ENCODE measurements around the gene SPATA33.

Gene SPATA33

DNA sequence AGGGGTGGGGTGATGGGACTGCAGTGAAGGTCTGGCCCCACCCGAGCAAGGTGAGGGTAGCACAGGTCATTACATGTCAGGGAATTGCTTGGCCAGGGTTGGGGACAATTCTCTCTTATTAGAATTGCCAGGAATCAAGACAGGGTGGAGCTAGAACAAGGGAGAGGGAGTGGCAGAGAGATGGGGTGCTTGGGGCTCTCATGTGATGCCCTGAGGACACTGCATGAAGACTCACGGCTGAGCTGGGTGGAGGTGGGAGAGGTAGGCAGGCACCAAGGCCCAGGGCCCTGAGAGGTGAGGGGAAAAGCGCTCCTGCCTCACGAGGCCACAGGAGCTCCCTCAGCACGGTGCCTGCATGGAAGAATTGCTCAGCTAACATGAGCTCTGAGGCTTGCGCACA lies 40.6 kb upstream of the SPATA33 start:
- Histone ChIP-seq H3K36me3 (ENCODE audit: control insufficient read depth, insufficient read depth, low read length) (no peaks in the 10 kb centered on the region), H3K4me3 (ENCODE audit: insufficient read depth, low read depth, low read length, poor library complexity, severe bottlenecking) (no peak overlapping the region), H3K9me3 (ENCODE audit: control insufficient read depth, low read length) (no peaks in the 10 kb centered on the region), H3K27me3 (replicated peaks; ENCODE audit: control insufficient read depth, insufficient read depth, low read length, poor library complexity, severe bottlenecking) (no peaks in the 10 kb centered on the region), H3K4me1 (ENCODE audit: control insufficient read depth, insufficient read depth, low read length, poor library complexity, severe bottlenecking) (peaks cover 10% of the 10 kb centered on the region), H3K27ac (ENCODE audit: insufficient read depth, low read length, poor library complexity, severe bottlenecking) (peak overlapping the region; percentile 20)
- DNase-seq: no peak

- DNase-seq: no peak
- H3K4me1 ChIP-seq (ENCODE audit: control insufficient read depth, insufficient read depth, low read length, poor library complexity, severe bottlenecking): peaks cover 10% of the 10 kb centered on the region
- no peak overlapping the region for H3K4me3 ChIP-seq (ENCODE audit: insufficient read depth, low read depth, low read length, poor library complexity, severe bottlenecking)
- no peaks in the 10 kb centered on the region for H3K36me3 ChIP-seq (ENCODE audit: control insufficient read depth, insufficient read depth, low read length)
- no peak overlapping the region for H3K27ac ChIP-seq (ENCODE audit: insufficient read depth, low read length, poor library complexity, severe bottlenecking)
- no peaks in the 10 kb centered on the region for H3K27me3 ChIP-seq (replicated peaks; ENCODE audit: control insufficient read depth, insufficient read depth, low read length, poor library complexity, severe bottlenecking)
- no peaks in the 10 kb centered on the region for H3K9me3 ChIP-seq (ENCODE audit: control insufficient read depth, low read length)
Observed at GRCh38 chr16:89618109-89618998, 39.3 kb upstream of the SPATA33 start.

- no peak for DNase-seq
- Histone ChIP-seq H3K9me3 (ENCODE audit: control insufficient read depth, low read length) (no peaks in the 10 kb centered on the region), H3K27ac (ENCODE audit: insufficient read depth, low read length, poor library complexity, severe bottlenecking) (no peak overlapping the region), H3K4me3 (ENCODE audit: insufficient read depth, low read depth, low read length, poor library complexity, severe bottlenecking) (no peak overlapping the region), H3K36me3 (ENCODE audit: control insufficient read depth, insufficient read depth, low read length) (no peaks in the 10 kb centered on the region), H3K27me3 (replicated peaks; ENCODE audit: control insufficient read depth, insufficient read depth, low read length, poor library complexity, severe bottlenecking) (no peaks in the 10 kb centered on the region), H3K4me1 (ENCODE audit: control insufficient read depth, insufficient read depth, low read length, poor library complexity, severe bottlenecking) (peaks cover 10% of the 10 kb centered on the region)
Observed at GRCh38 chr16:89619840-89620239, 37.8 kb upstream of the SPATA33 start.

DNA sequence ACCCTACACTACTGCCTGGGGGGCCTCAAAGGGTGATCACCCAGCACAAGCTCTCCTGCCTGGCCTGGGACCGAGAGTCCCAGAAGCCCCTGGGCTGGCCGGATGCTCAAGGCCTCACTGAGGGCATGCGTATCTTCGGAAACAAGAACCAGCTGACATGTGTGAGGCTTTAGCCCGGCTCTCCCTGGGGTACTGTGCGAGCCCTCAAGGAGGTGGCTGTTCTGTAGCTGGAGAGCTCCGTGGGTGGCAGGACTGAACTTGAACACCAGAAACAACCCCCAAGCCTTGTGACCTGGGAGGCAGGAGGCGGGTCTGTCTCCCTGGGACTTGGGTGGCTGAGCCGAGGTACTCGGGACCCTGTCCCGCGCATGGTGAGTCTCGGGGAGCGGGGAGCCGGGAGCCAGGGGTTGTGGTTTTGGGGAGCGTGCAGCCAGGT lies 37.2 kb upstream of the SPATA33 start:
- no peak for DNase-seq
- no peaks in the 10 kb centered on the region for H3K9me3 ChIP-seq (ENCODE audit: control insufficient read depth, low read length)
- H3K27me3 ChIP-seq (replicated peaks; ENCODE audit: control insufficient read depth, insufficient read depth, low read length, poor library complexity, severe bottlenecking): no peaks in the 10 kb centered on the region
- no peak overlapping the region for H3K4me3 ChIP-seq (ENCODE audit: insufficient read depth, low read depth, low read length, poor library complexity, severe bottlenecking)
- H3K4me1 ChIP-seq (ENCODE audit: control insufficient read depth, insufficient read depth, low read length, poor library complexity, severe bottlenecking): peaks cover 10% of the 10 kb centered on the region
- H3K36me3 ChIP-seq (ENCODE audit: control insufficient read depth, insufficient read depth, low read length): no peaks in the 10 kb centered on the region
- no peak overlapping the region for H3K27ac ChIP-seq (ENCODE audit: insufficient read depth, low read length, poor library complexity, severe bottlenecking)

DNA sequence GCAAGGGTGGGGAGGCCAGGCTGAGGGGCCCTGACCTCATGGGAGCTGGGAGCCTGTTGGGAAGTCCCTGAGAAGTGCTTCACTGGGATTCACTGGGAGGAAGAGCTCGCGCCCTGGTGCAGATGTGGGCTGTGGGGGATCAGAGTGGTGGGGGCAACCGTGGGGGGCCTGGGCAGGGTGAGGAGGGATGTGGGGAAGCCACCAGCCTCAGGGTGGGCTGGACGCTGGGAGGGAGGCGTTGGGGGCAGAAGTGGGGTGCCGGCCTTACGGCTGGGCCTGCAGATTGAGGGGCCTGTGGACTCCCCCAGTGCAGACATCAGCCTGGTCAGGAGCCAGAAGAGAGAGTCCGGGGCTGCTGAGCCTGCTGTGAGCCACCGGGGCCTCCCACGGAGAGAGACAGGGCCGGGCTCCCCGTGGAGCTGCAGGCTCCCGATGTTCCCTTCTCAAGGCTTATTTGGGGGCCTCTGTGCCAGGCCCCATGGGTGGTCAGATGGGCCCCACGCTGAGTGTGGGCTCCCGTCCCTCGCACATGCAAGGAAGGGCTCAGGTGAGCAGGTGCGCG lies 36.4 kb upstream of the SPATA33 start:
- peaks cover 10% of the 10 kb centered on the region for H3K4me1 ChIP-seq (ENCODE audit: control insufficient read depth, insufficient read depth, low read length, poor library complexity, severe bottlenecking)

GRCh38 chr16:89621698-89622409 lies 35.8 kb upstream of the SPATA33 start:
- no peaks in the 10 kb centered on the region for H3K9me3 ChIP-seq (ENCODE audit: control insufficient read depth, low read length)
- H3K4me1 ChIP-seq (ENCODE audit: control insufficient read depth, insufficient read depth, low read length, poor library complexity, severe bottlenecking): peaks cover 6% of the 10 kb centered on the region
- H3K27ac ChIP-seq (ENCODE audit: insufficient read depth, low read length, poor library complexity, severe bottlenecking): no peak overlapping the region
- no peak overlapping the region for H3K4me3 ChIP-seq (ENCODE audit: insufficient read depth, low read depth, low read length, poor library complexity, severe bottlenecking)
- H3K36me3 ChIP-seq (ENCODE audit: control insufficient read depth, insufficient read depth, low read length): no peaks in the 10 kb centered on the region
- H3K27me3 ChIP-seq (replicated peaks; ENCODE audit: control insufficient read depth, insufficient read depth, low read length, poor library complexity, severe bottlenecking): no peaks in the 10 kb centered on the region
- DNase-seq: no peak

More for the DNA sequence above, 36.4 kb upstream of the SPATA33 start:
- DNase-seq: no peak
- Histone ChIP-seq H3K36me3 (ENCODE audit: control insufficient read depth, insufficient read depth, low read length) (no peaks in the 10 kb centered on the region), H3K27me3 (replicated peaks; ENCODE audit: control insufficient read depth, insufficient read depth, low read length, poor library complexity, severe bottlenecking) (no peaks in the 10 kb centered on the region), H3K4me3 (ENCODE audit: insufficient read depth, low read depth, low read length, poor library complexity, severe bottlenecking) (no peak overlapping the region), H3K9me3 (ENCODE audit: control insufficient read depth, low read length) (no peaks in the 10 kb centered on the region), H3K27ac (ENCODE audit: insufficient read depth, low read length, poor library complexity, severe bottlenecking) (no peak overlapping the region)

GRCh38 chr16:89623511-89624261 lies 34.0 kb upstream of the SPATA33 start:
- Histone ChIP-seq H3K27me3 (replicated peaks; ENCODE audit: control insufficient read depth, insufficient read depth, low read length, poor library complexity, severe bottlenecking) (no peaks in the 10 kb centered on the region), H3K4me3 (ENCODE audit: insufficient read depth, low read depth, low read length, poor library complexity, severe bottlenecking) (no peak overlapping the region), H3K27ac (ENCODE audit: insufficient read depth, low read length, poor library complexity, severe bottlenecking) (no peak overlapping the region), H3K4me1 (ENCODE audit: control insufficient read depth, insufficient read depth, low read length, poor library complexity, severe bottlenecking) (no peaks in the 10 kb centered on the region), H3K36me3 (ENCODE audit: control insufficient read depth, insufficient read depth, low read length) (no peaks in the 10 kb centered on the region), H3K9me3 (ENCODE audit: control insufficient read depth, low read length) (no peaks in the 10 kb centered on the region)
- DNase-seq: no peak

DNA sequence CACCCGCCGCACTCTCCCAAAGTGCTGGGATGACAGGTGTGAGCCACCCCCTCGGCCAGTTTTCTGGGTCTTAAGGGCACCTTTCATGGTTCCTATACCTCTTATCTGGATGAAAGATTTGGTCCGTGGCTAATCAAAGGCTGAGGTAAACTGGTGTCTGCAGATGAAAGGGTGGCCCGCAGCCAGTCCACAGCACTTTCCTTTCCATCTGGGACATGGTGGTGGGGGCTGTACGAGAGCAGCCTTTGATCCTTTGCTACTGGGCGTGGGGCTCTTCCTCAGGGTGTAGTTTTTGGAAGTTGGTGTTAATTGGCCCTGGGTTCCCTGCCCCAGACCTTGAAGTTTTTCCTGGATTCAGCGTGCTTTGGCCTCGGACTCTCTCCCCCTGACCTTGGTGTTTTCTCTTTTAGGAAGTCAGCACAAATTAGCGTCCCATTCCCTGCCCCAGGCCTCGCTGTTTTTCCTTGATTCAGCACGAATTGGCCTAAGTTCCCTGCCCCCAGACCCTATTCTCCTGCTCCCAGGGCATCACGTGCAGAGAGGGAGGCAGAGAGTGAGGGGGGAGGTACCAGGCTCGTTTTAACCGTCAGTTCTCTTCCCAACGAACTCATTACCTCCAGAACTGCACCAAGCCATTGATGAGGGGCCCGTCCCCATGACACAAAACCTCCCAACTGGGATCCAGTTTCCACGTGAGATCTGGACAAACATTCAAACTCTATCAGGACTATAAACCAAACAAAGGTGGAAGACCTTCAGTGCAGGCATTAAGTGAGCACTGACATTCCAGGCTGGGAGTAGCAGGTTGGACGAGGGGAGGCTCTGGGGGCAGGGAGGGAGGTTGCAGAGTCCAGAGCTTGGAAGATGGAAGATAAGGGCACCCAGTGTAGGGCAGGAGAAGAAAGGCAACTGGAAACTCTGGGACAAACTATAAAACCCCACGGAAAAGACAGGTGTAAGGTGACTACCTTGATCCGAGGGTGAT lies 32.6 kb upstream of the SPATA33 start:
- DNase-seq: no peak
- Histone ChIP-seq H3K9me3 (ENCODE audit: control insufficient read depth, low read length) (no peaks in the 10 kb centered on the region), H3K27ac (ENCODE audit: insufficient read depth, low read length, poor library complexity, severe bottlenecking) (no peak overlapping the region), H3K4me3 (ENCODE audit: insufficient read depth, low read depth, low read length, poor library complexity, severe bottlenecking) (no peak overlapping the region), H3K4me1 (ENCODE audit: control insufficient read depth, insufficient read depth, low read length, poor library complexity, severe bottlenecking) (no peaks in the 10 kb centered on the region), H3K36me3 (ENCODE audit: control insufficient read depth, insufficient read depth, low read length) (no peaks in the 10 kb centered on the region), H3K27me3 (replicated peaks; ENCODE audit: control insufficient read depth, insufficient read depth, low read length, poor library complexity, severe bottlenecking) (no peaks in the 10 kb centered on the region)
